GM18498 (cell line): Measurements from ENCODE around the gene CEACAM18.
"Not testable (repeated sequence)": the region's sequence is repeated elsewhere in the genome, so short reads cannot be mapped to it uniquely, and the experiment has no call there.

Experiments used
- ATAC-seq: cut with Tn5 transposase; IDR thresholded peaks from one replicate; pipeline ENCODE4 v1.9.1; 2021; ENCODE audit warnings: mild to moderate bottlenecking, moderate library complexity; ENCODE audit not compliant: unreplicated experiment

CEACAM18 gene

DNA sequence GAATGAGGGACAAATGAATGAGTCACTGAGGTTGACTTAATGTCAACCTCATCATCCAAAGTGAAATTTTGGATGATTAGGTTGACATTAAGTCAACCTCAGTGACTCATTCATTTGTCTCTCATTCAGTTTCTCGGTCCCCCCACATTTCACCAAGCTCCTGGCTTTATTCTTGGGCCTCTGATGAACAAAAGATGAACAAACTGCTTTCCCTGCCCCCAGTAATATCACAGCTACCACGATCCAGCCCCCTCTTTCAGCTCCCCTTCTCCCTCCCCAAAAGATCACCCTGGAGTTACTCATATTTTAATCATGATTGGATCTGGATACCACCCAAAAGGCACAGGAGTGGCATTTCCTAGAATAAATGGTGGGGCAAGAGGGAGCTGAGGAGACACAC is 10.8 kb downstream of the CEACAM18 start:
- ATAC-seq = no peak

DNA sequence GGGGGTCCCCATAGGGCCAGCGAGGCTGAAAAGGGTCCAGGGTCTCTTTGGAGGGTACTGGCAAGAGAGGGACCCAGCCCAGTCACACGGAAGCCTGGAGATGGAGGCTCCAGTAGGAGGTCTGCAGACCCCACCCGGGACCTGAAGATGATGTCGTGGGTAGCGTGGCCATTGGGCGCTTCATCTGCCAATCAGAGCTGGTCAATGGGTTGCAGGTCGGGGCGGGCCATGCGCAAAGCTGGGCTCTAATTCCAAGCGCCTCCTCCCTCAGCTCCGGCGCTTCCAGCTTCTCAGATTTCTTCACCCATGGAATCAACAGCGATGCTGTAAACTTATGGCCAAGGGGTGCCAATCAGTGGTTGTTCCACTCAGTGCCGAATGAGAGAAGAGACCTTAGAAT is 12.3 kb downstream of the CEACAM18 start:
- no peak for ATAC-seq

DNA sequence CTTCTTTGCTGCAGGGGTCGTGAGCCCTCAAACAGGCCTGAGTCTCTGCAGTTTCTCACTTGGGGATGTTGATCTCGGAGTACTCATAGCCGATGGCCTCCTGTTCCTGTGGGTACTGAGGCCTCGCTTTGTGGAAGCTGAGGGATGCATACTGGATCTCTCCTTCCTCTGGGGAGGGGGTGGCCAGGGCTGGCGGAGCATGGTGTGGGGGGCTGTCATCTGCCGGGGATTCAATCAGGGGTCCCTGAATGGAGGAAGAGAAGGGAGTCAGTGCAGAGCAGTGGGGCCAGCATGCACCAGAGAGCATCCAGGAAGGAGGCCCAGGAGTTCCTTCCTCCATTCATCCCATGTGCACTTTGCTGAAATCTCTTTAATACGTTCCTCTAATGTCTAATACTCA is 13.2 kb downstream of the CEACAM18 start:
- no peak for ATAC-seq

DNA sequence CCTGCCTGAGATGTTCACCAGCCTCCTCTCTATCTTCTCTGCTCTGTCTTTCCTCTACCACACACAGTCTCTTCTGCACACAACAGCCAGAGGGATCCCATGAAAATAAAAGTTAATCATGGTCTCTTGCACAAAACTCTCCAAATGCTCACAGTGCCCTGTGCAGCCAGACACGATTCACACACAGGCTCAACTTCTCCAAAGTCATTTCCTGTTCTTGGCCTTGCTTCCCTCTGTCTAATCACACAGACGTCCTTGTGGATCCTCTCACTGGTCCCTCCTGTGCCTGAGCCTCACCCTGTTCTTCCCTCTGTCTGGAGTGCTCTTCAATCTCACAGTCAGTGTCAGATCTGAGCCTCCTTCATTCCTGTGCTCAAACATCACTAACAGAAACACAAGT is 15.4 kb downstream of the CEACAM18 start:
- no peak for ATAC-seq

DNA sequence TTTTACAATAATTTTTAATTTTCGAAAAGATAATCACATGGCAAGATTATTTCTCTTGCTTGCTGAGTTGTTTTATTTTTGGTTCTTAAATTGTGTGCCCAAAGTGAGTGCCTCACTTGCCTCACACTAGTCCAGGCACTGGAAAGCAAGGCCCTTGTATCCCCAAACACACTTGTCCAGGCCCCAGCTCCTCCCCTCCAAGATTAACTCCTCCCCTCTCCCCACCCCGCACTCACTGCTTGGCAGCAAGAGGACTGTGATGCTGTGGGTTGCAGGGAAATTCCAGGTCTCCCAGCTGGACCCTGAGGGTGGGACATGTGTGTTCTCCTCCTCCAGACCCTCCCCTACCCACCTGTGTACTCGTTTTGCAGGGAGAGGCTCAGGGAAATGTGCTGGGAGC is 19.3 kb downstream of the CEACAM18 start:
- ATAC-seq = no peak

DNA sequence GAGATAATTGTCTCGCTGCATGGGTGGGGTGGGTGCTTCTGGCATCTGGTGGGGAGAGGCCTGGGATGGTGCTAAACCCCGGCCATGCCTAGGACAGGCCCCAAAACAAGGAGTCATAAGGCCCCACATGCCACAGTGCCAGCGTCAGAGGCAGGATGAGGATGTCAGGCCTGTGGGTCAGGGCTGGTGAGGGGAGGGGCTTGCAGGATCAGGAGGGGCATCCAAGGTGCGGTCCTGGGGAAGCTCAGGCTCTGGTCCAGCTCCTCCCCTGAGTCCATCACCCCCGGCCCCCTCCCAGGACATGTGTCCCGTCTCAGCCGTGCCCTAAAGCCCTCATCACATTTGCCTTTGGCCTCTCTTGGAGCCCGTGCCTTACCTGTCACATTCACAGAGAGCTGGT is 22.6 kb downstream of the CEACAM18 start:
- not testable (repeated sequence) for ATAC-seq

DNA sequence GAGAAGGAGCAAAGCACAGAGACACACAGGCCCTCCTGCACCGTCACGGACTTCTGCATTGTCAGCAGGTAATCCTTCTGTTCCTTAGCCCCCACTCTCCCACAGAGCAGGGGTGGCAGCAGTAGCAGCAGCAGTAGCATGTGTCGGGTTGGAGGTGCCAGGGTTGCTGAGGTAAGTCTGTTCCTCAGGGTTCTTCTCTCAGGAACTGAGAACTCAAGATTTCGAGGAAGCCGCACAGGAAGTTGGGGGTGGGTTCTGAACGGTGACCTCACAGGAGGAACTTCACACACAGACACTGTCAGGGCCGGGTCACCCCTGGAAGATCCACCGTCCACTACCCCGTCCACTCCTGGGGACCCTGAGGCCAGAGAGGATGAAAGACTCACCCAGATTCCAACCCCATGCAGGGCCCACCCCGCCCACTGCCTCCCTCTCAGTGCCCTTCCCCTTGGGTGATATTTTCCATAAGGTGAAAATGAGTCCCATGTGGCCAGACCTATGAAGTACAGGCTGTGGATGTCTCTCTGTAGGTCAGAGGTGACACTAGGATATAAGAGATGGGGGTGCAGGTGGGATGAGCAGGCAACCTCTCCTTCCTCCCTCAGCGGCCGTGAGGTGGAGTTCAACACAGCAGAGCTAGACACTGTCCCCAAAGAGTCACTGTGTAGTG is 23.4 kb downstream of the CEACAM18 start, which contains the start of gene SIGLEC12:
Gene SIGLEC12, minus strand, starts transcription at position 207 of the 670 bp plus-strand sequence. Its CDS starts 67 bp downstream, at position 140.
- no peak for ATAC-seq

DNA sequence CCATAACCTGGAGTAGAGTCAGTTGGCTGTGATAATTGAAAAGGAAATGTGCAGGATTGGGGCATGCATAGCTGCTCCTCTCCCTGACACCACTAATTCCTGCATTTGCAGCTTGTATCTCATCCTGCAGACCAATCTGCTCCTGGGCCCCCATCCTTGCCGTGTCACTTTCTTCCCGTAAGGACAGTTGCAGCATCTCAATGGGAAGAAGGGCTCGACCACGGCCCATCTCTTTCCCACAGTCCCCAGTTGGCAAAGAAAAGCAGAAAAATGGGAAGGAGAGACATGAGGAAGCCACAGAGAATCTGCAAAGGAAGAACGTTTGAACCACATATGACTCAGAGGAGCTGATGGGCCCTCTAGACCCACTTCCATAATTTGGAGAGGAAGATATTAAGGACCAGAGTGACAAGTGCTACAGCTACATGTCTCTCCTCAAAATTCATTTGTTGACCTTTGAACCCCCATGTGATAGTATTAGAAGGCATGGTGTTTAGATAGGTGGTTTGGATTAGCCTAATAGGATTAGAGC is 25.0 kb downstream of the CEACAM18 start:
- ATAC-seq = no peak

DNA sequence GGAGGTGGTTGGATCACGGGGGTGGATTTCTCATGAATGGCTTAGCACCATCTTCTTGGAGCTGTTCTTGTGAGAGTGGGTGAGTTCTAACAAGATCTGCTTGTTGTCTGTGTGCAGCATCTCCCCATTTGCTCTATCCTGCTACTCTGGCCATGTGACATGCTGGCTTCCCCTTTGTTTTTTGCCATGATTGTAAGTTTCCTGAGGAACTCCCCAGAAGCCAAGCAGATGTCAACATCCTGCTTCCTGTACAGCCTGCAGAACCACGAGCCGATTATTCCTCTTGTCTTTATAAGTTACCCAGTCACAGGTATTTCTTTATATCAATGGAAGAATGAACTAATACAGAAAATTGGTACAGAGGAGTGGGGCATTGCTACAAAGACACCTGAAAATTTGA is 25.6 kb downstream of the CEACAM18 start:
- ATAC-seq = no peak

DNA sequence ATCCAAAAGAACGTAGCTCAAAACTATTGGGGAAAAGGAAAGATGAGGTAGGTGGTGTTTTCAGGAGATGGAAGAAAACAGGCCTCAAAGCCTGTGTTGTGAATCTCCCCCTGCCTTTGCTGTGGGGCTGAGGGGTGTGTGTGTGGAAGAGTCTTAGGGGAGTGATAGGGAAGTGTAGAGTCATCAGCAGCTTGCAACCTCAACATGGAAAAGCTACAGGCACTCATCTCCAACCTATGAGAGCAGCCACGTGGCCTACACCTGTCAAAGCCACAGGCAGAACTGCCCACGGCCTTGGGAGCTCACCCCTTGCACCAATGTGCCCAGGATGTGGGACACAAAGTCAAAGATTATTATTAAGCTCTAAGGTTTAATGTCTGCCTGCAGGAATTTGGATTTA is 27.6 kb downstream of the CEACAM18 start:
- ATAC-seq = no peak

DNA sequence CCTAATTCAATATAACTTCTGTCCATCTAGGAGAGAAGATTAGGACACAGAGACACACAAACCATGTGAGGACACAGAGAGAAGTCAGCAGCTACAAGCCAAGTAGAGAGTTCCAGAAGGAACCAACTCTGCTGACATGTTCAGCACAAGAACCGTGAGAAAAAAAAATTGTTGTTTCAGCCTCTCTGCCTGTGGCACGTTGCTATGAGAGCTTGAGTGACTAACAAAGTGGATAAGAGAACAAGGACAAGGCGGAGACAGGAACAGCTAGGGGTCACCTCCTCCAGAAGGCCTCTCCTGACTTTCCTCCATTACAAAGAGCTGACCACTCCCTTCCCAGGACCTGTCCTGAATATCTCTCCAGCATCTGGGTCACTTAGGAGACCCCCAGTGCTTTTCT is 28.9 kb downstream of the CEACAM18 start:
- ATAC-seq = no peak

DNA sequence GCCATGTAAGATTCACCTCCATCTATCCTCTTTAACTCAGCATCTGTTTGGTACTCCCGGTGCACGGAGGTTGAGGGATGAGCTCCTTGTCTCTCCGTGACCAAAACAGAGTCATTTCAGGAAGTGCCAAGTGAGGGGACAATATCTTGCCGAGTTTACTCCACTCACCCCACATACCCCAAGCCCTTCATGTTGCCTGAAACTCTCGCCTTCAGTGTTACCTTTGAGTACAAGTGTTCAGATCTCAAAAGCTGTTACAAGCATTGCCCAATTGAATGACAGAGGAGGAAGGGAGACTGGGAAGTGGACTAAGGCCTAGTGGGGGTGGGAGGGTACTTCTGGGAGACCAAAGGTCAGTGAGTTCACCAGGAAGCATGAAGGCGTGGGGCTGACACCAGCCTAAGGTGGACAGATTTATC is 29.3 kb downstream of the CEACAM18 start:
- ATAC-seq = no peak

DNA sequence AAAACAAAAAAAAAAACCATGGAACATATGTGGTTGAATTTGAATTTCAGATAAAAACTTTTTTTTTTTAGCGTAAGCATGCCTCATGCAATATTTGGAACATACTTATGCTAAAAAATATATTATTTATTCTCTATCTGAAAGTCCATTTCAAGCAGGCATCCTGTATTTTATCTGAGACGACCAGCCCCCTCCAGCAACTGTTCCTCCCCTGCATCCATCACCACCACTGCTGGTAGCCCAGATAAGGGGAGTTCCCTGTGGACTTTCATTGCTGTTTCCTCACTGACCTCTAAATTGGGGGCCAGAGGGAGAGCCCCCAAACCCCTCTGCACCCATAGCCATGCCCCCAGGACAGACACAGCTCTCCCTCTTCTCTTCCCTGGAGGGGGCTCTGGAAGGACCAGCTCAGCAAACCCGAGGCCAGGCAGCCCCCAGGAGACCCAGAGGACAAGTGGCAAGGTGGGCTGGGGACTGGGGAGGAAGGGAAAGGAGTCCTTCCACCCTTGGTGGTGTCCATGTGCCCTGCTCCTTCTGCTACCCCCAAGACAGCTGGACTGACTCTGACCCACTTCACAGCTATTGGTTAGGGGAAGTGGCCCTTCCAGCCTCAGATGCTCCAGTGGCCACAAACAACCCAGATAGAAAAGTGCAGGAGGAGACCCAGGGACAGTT is 29.9 kb downstream of the CEACAM18 start:
- no peak for ATAC-seq

DNA sequence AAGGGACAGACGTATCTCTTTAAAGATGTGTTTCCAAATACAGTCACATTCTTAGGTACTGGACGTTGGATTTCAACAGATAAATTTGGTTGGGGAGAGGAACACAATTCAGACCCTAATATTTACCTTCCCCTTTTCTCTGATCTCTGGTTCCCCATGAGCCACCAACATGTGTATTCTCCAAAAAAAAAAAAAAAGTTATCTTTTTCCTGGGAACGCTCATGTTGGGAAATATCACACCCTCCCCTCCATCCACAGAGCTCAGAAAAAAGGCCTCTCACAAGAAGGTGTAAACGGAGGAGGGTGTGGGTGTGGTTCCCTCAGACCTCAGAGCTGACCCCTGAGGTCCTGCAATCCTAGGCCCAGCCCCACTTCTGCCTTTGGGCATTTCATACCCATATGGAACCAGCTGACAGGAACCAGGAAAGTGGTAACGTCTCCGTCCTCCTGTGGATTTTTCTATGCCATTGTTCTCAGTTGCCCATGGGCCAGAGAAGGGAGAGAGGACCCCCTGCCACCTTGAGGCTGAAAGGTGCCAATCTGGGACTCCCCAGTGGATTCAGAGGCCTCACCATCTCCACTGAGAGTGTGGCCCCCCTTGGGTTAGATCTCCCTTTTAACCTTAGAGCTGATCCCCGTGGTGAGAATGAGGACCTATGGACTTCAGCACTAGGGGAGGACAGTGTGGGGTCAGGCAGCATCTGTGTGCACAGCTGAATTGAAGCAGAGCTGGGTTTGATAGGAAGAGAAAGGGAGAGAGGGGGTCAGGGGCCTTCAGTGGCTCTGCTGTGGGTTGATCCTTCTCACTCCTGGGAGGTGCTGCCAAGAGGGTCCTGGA is 31.7 kb downstream of the CEACAM18 start:
- no peak for ATAC-seq

DNA sequence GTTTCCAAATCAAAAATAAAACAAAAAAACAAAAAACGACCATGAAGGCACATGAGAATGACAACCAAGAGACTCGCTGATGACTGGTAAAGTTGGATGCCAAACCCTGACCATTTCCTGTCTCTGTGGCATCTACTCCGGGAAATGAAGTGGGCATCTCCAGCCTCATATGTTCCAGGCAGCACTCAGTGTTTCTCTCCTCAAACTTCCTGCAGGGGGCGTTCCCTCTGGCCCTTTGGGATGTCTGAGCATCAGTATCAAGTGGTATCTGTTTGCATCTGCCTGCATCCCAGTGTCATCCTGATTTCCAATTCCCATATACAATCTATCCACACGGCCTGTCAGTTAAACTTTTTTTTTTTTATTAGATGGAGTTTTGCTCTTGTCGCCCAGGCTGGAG is 33.0 kb downstream of the CEACAM18 start:
- no peak for ATAC-seq

DNA sequence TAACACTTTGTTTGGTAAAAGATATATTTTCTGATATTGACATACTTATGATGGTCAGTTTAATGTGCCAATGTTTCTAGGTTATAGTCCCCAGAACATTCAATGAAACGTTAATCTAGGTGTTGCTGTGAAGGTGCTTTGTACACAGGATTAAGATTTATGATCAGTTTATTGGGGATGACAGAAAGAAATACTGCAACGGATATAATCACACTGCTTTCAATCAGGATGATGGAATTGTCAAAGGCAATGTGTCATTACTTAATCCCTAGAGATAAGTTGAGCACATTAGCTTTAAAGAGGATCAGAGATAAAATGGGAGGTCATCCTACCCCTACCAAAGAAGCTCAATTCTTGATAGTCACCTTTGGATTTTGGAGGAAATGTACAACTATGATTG is 35.6 kb downstream of the CEACAM18 start:
- no peak for ATAC-seq

DNA sequence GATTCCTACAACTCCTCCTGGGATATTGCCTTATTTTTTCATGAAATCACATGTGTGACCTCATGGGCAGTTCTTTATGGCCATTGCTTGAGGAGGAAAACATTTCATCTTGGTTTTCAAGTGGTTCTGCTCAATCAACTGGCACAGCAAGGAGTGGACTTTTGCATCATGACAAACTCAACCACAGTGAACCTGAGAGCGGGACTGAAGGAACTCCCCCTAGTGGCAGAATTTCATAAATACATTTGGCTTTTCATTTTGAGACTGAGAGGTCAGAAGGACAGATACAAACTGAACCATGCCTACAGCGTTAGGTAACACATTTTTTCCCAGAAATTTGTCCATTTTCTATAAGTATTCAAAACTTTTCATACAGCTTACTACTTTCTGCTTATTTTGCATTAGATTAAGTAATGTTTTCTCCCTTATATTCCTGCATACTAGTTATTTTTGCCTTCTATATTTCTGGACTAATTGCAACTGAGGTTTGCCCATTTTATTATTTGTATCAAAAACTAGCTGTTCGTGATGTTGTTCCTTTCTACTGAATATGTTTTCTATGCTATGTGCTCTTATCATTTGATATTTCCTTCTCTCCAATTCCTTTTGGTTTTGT is 36.6 kb downstream of the CEACAM18 start:
- no peak for ATAC-seq

DNA sequence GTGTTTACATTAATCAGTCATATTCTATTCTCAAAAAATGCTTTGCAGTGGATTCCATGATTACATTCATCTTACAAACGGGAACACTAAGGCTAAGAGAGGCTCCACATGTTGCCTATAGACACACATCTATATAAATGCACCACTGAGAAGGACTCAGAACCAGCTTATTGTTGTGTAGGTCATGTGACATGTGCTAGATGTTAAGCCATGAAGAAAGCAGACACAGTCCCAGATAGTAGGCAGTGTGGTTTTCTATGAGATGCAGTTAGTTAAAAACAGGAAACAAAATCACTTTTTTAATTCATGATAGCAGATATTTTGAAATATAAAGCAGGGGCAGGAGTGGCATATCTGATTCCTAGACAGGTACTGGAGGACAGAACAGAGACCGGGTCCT is 42.4 kb downstream of the CEACAM18 start:
- no peak for ATAC-seq

DNA sequence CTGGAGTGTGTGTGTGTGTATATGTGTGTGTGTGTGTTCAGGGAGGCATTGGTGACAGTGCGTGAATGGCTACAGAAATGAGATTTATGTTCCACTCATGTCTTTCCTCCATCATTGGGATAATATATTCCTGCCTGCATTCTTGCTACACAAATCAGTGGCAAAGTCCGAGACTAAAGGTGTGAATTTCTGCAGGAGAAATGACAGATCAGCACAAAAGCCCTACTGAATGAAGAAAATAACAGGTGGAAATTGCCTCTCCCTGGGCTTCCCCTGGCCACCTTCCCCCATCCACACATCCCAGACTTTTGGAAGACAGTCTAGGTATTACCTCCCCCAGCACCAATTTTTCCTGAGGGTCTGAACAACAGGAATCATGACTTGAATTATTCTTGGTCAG is 43.0 kb downstream of the CEACAM18 start:
- ATAC-seq = no peak

DNA sequence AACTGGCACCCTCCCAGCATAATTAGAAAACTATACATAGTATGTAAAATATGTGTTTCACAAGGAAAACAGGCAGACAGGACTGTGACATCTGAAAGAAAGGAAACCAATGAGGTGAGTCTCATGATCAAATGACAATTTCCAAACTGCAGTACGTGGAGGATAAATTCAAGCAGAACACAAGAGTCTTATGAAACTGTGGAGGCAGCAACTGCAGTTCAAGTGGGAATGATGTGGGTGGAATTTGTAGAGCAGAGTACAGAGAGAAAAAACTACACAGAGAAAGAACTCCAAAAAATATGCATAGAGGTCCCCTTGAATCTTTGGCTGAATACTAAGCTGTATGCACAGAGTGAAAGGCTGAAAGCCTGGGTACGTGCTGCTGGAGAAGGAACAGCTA is 43.4 kb downstream of the CEACAM18 start:
- no peak for ATAC-seq

DNA sequence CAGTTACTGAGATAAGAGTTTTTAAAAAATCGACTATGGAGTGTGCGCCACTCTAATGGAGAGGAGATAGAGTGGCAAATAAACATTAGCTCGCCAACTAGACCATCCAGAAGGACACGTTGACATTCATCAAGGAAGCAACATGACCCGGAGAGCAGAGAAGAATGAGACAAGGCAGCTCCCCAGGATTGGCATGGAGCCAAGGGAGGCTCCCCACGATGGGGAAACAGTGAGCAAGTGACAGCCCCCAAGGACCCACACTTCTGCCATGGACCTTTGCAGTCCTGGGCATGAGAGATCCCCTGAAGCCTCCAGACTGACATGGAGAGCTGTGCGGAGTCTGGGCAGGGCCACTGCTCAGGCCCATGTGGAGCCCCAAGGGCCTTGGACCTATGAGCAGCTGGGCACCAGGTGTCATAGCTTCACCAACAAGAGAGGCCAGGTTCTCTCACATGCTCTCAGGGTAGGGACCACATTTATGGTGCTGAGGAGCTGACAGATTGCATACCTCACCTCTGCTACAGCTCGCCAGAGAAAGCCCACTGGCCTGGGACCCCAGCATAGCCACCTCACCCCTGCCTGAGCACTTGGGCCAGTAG is 46.4 kb downstream of the CEACAM18 start:
- ATAC-seq = no peak
